Upper lobe of right lung (tissue), 1 donor: ENCODE data around the gene TUBD1. TPM values are rescaled to one million over a fixed set of nuclear protein-coding genes. Genes with fewer than 3 reads are reported as not detected.

Source experiments
- ATAC-seq: fragments of 200-7000 bp; cut with Tn5 transposase; one replicate; pipeline ENCODE4 v1.9.1; 2020; ENCODE audit warnings: mild to moderate bottlenecking, moderate library complexity
- DNase-seq: peaks from one replicate; pipeline ENCODE4 v3.0.0-alpha.2; 2020
- H3K27ac ChIP-seq: fragments of 200-600 bp; one replicate; pipeline ENCODE4 v1.8.0; 2022
- H3K27me3 ChIP-seq: fragments of 200-600 bp; one replicate; pipeline ENCODE4 v1.8.0; 2022; ENCODE audit warnings: mild to moderate bottlenecking
- H3K36me3 ChIP-seq: fragments of 200-600 bp; one replicate; pipeline ENCODE4 v1.8.0; 2022
- H3K4me1 ChIP-seq: fragments of 200-600 bp; one replicate; pipeline ENCODE4 v1.8.0; 2022
- H3K4me3 ChIP-seq: fragments of 200-600 bp; one replicate; pipeline ENCODE4 v1.8.0; 2022; ENCODE audit warnings: mild to moderate bottlenecking
- H3K9me3 ChIP-seq: fragments of 200-600 bp; one replicate; pipeline ENCODE4 v1.8.0; 2022
- CTCF ChIP-seq: fragments of 200-600 bp; IDR thresholded peaks from one replicate; pipeline ENCODE4 v1.8.0; 2022; ENCODE audit warnings: antibody characterized with exemption
- intact Hi-C: fragments of 100-400 bp; cut with DNase I; formaldehyde crosslinking; loops from one replicate; pipeline ENCODE4 v1.11.0; 2022
- total RNA-seq: library from RNA; stranded (reverse); fragmentation: NEBNext Ultra II Directional; extraction: Animal tissue kit (Norgen Biotek cat#: 25700); gene quantifications from one replicate; pipeline ENCODE4 v1.2.1, GENCODE V29; 2021
- donor health status: DM: no; HTN: yes; CAD: no; lungs with severe emphysema.

Gene TUBD1
- total RNA-seq, 1 donor from 2014 or later = 15.3 TPM

- intact Hi-C loops = no loop called here
- Histone ChIP-seq H3K36me3 (no peaks in the 10 kb centered on the region), H3K27ac (peak overlapping the region; percentile 94), H3K9me3 (no peaks in the 10 kb centered on the region), H3K4me1 (peaks cover 18% of the 10 kb centered on the region), H3K4me3 (peak overlapping the region; percentile 95), H3K27me3 (no peaks in the 10 kb centered on the region)
- no peak for DNase-seq
- no peak for TF ChIP-seq CTCF
- no peak for ATAC-seq
Observed at GRCh38 chr17:59893676-59894100, 945 bp upstream of the TUBD1 start.

- H3K4me1 ChIP-seq = peaks cover 18% of the 10 kb centered on the region
- no peak for TF ChIP-seq CTCF
Observed at GRCh38 chr17:59892251-59892923, 356 bp downstream of the TUBD1 start.

GRCh38 chr17:59890720-59891119 lies 2.0 kb downstream of the TUBD1 start:
- ATAC-seq (no peak), DNase-seq (no peak)
- intact Hi-C loops = no loop called here
- H3K4me3 ChIP-seq = no peak overlapping the region
- H3K9me3 ChIP-seq = no peaks in the 10 kb centered on the region
- peaks cover 18% of the 10 kb centered on the region for H3K4me1 ChIP-seq
- no peaks in the 10 kb centered on the region for H3K27me3 ChIP-seq
- no peak overlapping the region for H3K27ac ChIP-seq
- H3K36me3 ChIP-seq = peaks cover 10% of the 10 kb centered on the region
- no peak for TF ChIP-seq CTCF

More at GRCh38 chr17:59892251-59892923, 356 bp downstream of the TUBD1 start:
- DNase-seq = no peak
- H3K27me3 ChIP-seq = no peaks in the 10 kb centered on the region
- peak; percentile 69 for ATAC-seq
- peaks cover 5% of the 10 kb centered on the region for H3K36me3 ChIP-seq
- H3K27ac ChIP-seq = peak overlapping the region; percentile 94
- H3K9me3 ChIP-seq = no peaks in the 10 kb centered on the region
- intact Hi-C loops = no loop called here
- peak overlapping the region; percentile 95 for H3K4me3 ChIP-seq

- TF ChIP-seq CTCF = no peak
- DNase-seq (no peak), ATAC-seq (no peak)
- Histone ChIP-seq H3K36me3 (peaks cover 33% of the 10 kb centered on the region), H3K4me1 (peaks cover 8% of the 10 kb centered on the region), H3K27me3 (no peaks in the 10 kb centered on the region), H3K27ac (no peak overlapping the region), H3K9me3 (no peaks in the 10 kb centered on the region), H3K4me3 (no peak overlapping the region)
- intact Hi-C loops = no loop called here
Observed at GRCh38 chr17:59888145-59888750, 4.5 kb downstream of the TUBD1 start.

GRCh38 chr17:59884861-59885260 lies 7.9 kb downstream of the TUBD1 start:
- DNase-seq (no peak), ATAC-seq (no peak)
- Histone ChIP-seq H3K27me3 (no peaks in the 10 kb centered on the region), H3K9me3 (no peaks in the 10 kb centered on the region), H3K27ac (no peak overlapping the region), H3K36me3 (peaks cover 66% of the 10 kb centered on the region), H3K4me1 (no peaks in the 10 kb centered on the region), H3K4me3 (no peak overlapping the region)
- TF ChIP-seq CTCF = no peak
- intact Hi-C loops = no loop called here
